Mesenchymal stem cell (in vitro differentiated cells and primary cell): ENCODE data around the gene ST8SIA6.

Experiments used
- DNase-seq: peaks from one replicate; pipeline ENCODE4 v3.0.0-alpha.2; 2013
- H2AFZ ChIP-seq: one replicate; pipeline ENCODE4 v1.6.1; 2013; ENCODE audit warnings: low read depth, mild to moderate bottlenecking, control low read depth, inconsistent platforms, low read length, moderate library complexity
- H2AK5ac ChIP-seq: 2 replicates; pipeline ENCODE4 v1.6.1; 2013; ENCODE audit warnings: low read length, moderate library complexity, mild to moderate bottlenecking, inconsistent platforms; ENCODE audit not compliant: severe bottlenecking
- H2BK120ac ChIP-seq: one replicate; pipeline ENCODE4 v1.6.1; 2013; ENCODE audit warnings: low read depth, mild to moderate bottlenecking, inconsistent platforms, low read length, moderate library complexity
- H2BK12ac ChIP-seq, 2 experiments: one replicate each; pipeline ENCODE4 v1.6.1; 2013; ENCODE audit warnings: inconsistent platforms in 2 of 2, low read length in 2 of 2, mild to moderate bottlenecking in 2 of 2, moderate library complexity in 2 of 2, control low read depth in 1 of 2
- H2BK15ac ChIP-seq: one replicate; pipeline ENCODE4 v1.6.1; 2013; ENCODE audit warnings: mild to moderate bottlenecking, low read depth, inconsistent platforms; ENCODE audit not compliant: poor library complexity, severe bottlenecking
- H2BK5ac ChIP-seq: 2 replicates; pipeline ENCODE4 v1.6.1; 2013; ENCODE audit warnings: low read depth, mild to moderate bottlenecking, low read length, control low read depth, inconsistent platforms; ENCODE audit not compliant: poor library complexity, severe bottlenecking
- H3K14ac ChIP-seq, 2 experiments: one replicate each; pipeline ENCODE4 v1.6.1; 2013; ENCODE audit warnings: inconsistent platforms in 2 of 2, low read length in 2 of 2, control low read depth in 1 of 2, mild to moderate bottlenecking in 1 of 2, moderate library complexity in 1 of 2
- H3K18ac ChIP-seq, 2 experiments: one replicate each; pipeline ENCODE4 v1.6.1; 2013; ENCODE audit warnings: inconsistent platforms in 2 of 2, low read length in 2 of 2, control low read depth in 1 of 2, low read depth in 1 of 2, mild to moderate bottlenecking in 1 of 2
- H3K23ac ChIP-seq, 2 experiments: one replicate each; pipeline ENCODE4 v1.6.1; 2013; ENCODE audit warnings: inconsistent platforms in 2 of 2, low read length in 2 of 2, mild to moderate bottlenecking in 2 of 2, moderate library complexity in 2 of 2, control low read depth in 1 of 2
- H3K27ac ChIP-seq: 2 replicates; pipeline ENCODE4 v1.5.1; 2013; ENCODE audit warnings: mild to moderate bottlenecking, moderate library complexity, low read length, control low read depth, inconsistent platforms; ENCODE audit not compliant: poor library complexity, severe bottlenecking
- H3K27me3 ChIP-seq, 2 experiments: 2 replicates each; pipeline versions ENCODE4 v1.6.1 to v1.7.0; 2013; ENCODE audit warnings: low read length in 2 of 2, mild to moderate bottlenecking in 2 of 2, moderate library complexity in 2 of 2, control low read depth in 1 of 2, inconsistent platforms in 1 of 2; ENCODE audit not compliant: control insufficient read depth in 1 of 2, insufficient read depth in 1 of 2
- H3K36me3 ChIP-seq, 2 experiments: 2 replicates each; pipeline versions ENCODE4 v1.6.1 to v1.7.0; 2013; ENCODE audit warnings: low read length in 2 of 2, control low read depth in 1 of 2, inconsistent platforms in 1 of 2, low read depth in 1 of 2, mild to moderate bottlenecking in 1 of 2; ENCODE audit not compliant: insufficient read depth in 2 of 2, control insufficient read depth in 1 of 2
- H3K4ac ChIP-seq, 2 experiments: one replicate each; pipeline ENCODE4 v1.6.1; 2013; ENCODE audit warnings: inconsistent platforms in 2 of 2, low read length in 2 of 2, mild to moderate bottlenecking in 2 of 2, moderate library complexity in 2 of 2, control low read depth in 1 of 2, low read depth in 1 of 2
- H3K4me1 ChIP-seq: 2 replicates; pipeline ENCODE4 v1.6.1; 2013; ENCODE audit warnings: low read depth, low read length, control low read depth; ENCODE audit not compliant: control insufficient read depth, insufficient read depth
- H3K4me2 ChIP-seq: 2 replicates; pipeline ENCODE4 v1.6.1; 2013; ENCODE audit warnings: low read length, mild to moderate bottlenecking, inconsistent platforms; ENCODE audit not compliant: poor library complexity, severe bottlenecking
- H3K4me3 ChIP-seq, 2 experiments: 2 replicates each; pipeline versions ENCODE4 v1.5.1 to v1.7.0; 2013; ENCODE audit warnings: low read length in 2 of 2, mild to moderate bottlenecking in 2 of 2, control low read depth in 1 of 2, low read depth in 1 of 2; ENCODE audit not compliant: insufficient read depth in 1 of 2
- H3K79me1 ChIP-seq: replicated peaks from 2 replicates; pipeline ENCODE4 v1.6.1; 2013; ENCODE audit warnings: mild to moderate bottlenecking, control low read depth, low read length, inconsistent platforms; ENCODE audit not compliant: poor library complexity, severe bottlenecking
- H3K9ac ChIP-seq: 2 replicates; pipeline ENCODE4 v1.7.0; 2013; ENCODE audit warnings: mild to moderate bottlenecking, low read length, moderate library complexity
- H3K9me3 ChIP-seq: 2 replicates; pipeline ENCODE4 v1.7.0; 2013; ENCODE audit warnings: mild to moderate bottlenecking, low read length; ENCODE audit not compliant: control insufficient read depth
- H4K8ac ChIP-seq: one replicate; pipeline ENCODE4 v1.6.1; 2013; ENCODE audit warnings: inconsistent platforms, mild to moderate bottlenecking, low read length, moderate library complexity
- H4K91ac ChIP-seq: one replicate; pipeline ENCODE4 v1.6.1; 2013; ENCODE audit warnings: mild to moderate bottlenecking, low read length, inconsistent platforms
- WGBS: methylation state at CpG from one replicate; pipeline ENCODE4 v1.1.7; 2013; ENCODE audit warnings: mixed read lengths; 5-methylcytosine and 5-hydroxymethylcytosine counted together

Gene ST8SIA6

GRCh38 chr10:17316488-17317170 lies 137.8 kb downstream of the ST8SIA6 start:
- no peaks in the 10 kb centered on the region for H3K4me1 ChIP-seq
- no peak overlapping the region for H3K14ac ChIP-seq
- no peak overlapping the region for H2BK15ac ChIP-seq
- no peak overlapping the region for H3K4me2 ChIP-seq
- no peak overlapping the region for H3K4me3 ChIP-seq
- WGBS, result no CpG with 5 or more reads among the region's 1 CpG
- no peaks in the 10 kb centered on the region for H3K9me3 ChIP-seq
- no peaks in the 10 kb centered on the region for H3K36me3 ChIP-seq
- no peak overlapping the region for H4K91ac ChIP-seq
- H3K4ac ChIP-seq, result no peak overlapping the region
- DNase-seq, result no peak
- H2BK12ac ChIP-seq, result no peak overlapping the region
- H2AFZ ChIP-seq, result no peak overlapping the region
- H2BK5ac ChIP-seq, result no peak overlapping the region
- H3K27ac ChIP-seq, result no peak overlapping the region
- no peak overlapping the region for H2AK5ac ChIP-seq
- H3K18ac ChIP-seq, result no peak overlapping the region
- H3K9ac ChIP-seq, result no peak overlapping the region
- H3K23ac ChIP-seq, result no peak overlapping the region
- no peak overlapping the region for H2BK120ac ChIP-seq
- no peaks in the 10 kb centered on the region for H3K79me1 ChIP-seq
- H4K8ac ChIP-seq, result no peak overlapping the region
- H3K27me3 ChIP-seq, result no peaks in the 10 kb centered on the region

GRCh38 chr10:17309435-17309834 lies 145.0 kb downstream of the ST8SIA6 start:
- no peak overlapping the region for H2AK5ac ChIP-seq
- H2BK12ac ChIP-seq, result no peak overlapping the region
- H3K9me3 ChIP-seq, result no peaks in the 10 kb centered on the region
- H3K36me3 ChIP-seq, result no peaks in the 10 kb centered on the region
- H4K8ac ChIP-seq, result no peak overlapping the region
- H3K27ac ChIP-seq, result no peak overlapping the region
- H3K27me3 ChIP-seq, result peaks cover 0 to 3% of the 10 kb centered on the region in 2 experiments
- H3K14ac ChIP-seq, result no peak overlapping the region
- H2BK15ac ChIP-seq, result no peak overlapping the region
- H3K23ac ChIP-seq, result no peak overlapping the region
- H3K18ac ChIP-seq, result no peak overlapping the region
- H3K4me1 ChIP-seq, result no peaks in the 10 kb centered on the region
- H2BK120ac ChIP-seq, result no peak overlapping the region
- no peak overlapping the region for H3K4me2 ChIP-seq
- no peak overlapping the region for H4K91ac ChIP-seq
- no peak overlapping the region for H2AFZ ChIP-seq
- no peak for DNase-seq
- no peak overlapping the region for H3K4ac ChIP-seq
- 80% methylated on average over 1 of the region's 2 CpGs for WGBS
- no peaks in the 10 kb centered on the region for H3K79me1 ChIP-seq
- H3K4me3 ChIP-seq, result no peak overlapping the region
- H3K9ac ChIP-seq, result no peak overlapping the region
- no peak overlapping the region for H2BK5ac ChIP-seq

GRCh38 chr10:17307123-17307522 lies 147.3 kb downstream of the ST8SIA6 start:
- Histone ChIP-seq H4K8ac (no peak overlapping the region), H3K9me3 (no peaks in the 10 kb centered on the region), H2BK12ac (no peak overlapping the region), H3K79me1 (no peaks in the 10 kb centered on the region), H3K9ac (no peak overlapping the region), H3K27me3 (peaks cover 0 to 3% of the 10 kb centered on the region in 2 experiments), H3K27ac (no peak overlapping the region), H2BK120ac (no peak overlapping the region), H4K91ac (no peak overlapping the region), H3K4me3 (no peak overlapping the region), H3K36me3 (no peaks in the 10 kb centered on the region), H2AFZ (no peak overlapping the region), H3K4ac (no peak overlapping the region), H2BK15ac (no peak overlapping the region), H2AK5ac (no peak overlapping the region), H3K23ac (no peak overlapping the region), H3K18ac (no peak overlapping the region), H3K4me2 (no peak overlapping the region), H3K14ac (no peak overlapping the region), H2BK5ac (no peak overlapping the region), H3K4me1 (no peaks in the 10 kb centered on the region)
- DNase-seq, result no peak
- no CpG with 5 or more reads among the region's 3 CpGs for WGBS

GRCh38 chr10:17292375-17292774 lies 162.0 kb downstream of the ST8SIA6 start:
- Histone ChIP-seq H2BK12ac (no peak overlapping the region), H3K27me3 (peaks cover 4 to 22% of the 10 kb centered on the region in 2 experiments), H3K9me3 (no peaks in the 10 kb centered on the region), H3K18ac (no peak overlapping the region), H2AFZ (no peak overlapping the region), H4K8ac (no peak overlapping the region), H3K4me2 (no peak overlapping the region), H3K36me3 (no peaks in the 10 kb centered on the region), H3K27ac (no peak overlapping the region), H2BK5ac (no peak overlapping the region), H2AK5ac (no peak overlapping the region), H4K91ac (no peak overlapping the region), H3K14ac (no peak overlapping the region), H3K4me3 (no peak overlapping the region), H3K4ac (no peak overlapping the region), H3K23ac (no peak overlapping the region), H2BK120ac (no peak overlapping the region), H3K9ac (no peak overlapping the region), H3K79me1 (no peaks in the 10 kb centered on the region), H2BK15ac (no peak overlapping the region), H3K4me1 (no peaks in the 10 kb centered on the region)
- WGBS, result 61% methylated on average over 3 of the region's 4 CpGs
- no peak for DNase-seq
